GM23338 (cell line): ENCODE results near the gene ZNF474. TPM values are rescaled to one million over a fixed set of nuclear protein-coding genes. Genes with fewer than 3 reads are reported as not detected.

ENCODE experiments used
- ATAC-seq: fragments of 200-7000 bp; cut with Tn5 transposase; 3 replicates; pipeline ENCODE4 v1.9.1; 2020
- DNase-seq: peaks from one replicate; pipeline ENCODE4 v3.0.0-alpha.2; 2015; ENCODE audit warnings: low spot score
- H2AFZ ChIP-seq: fragments of 200-600 bp; sonication (generic); 2 replicates; pipeline ENCODE4 v1.8.0; 2016; ENCODE audit warnings: antibody characterized with exemption, mild to moderate bottlenecking, moderate library complexity
- H3F3A ChIP-seq: fragments of 200-600 bp; sonication (generic); replicated peaks from 2 replicates; pipeline ENCODE4 v1.8.0; 2017; ENCODE audit warnings: antibody characterized with exemption, mixed run types, low read depth
- H3K27ac ChIP-seq: fragments of 200-600 bp; sonication (generic); 2 replicates; pipeline ENCODE4 v1.6.1; 2016; ENCODE audit warnings: low read depth
- H3K27me3 ChIP-seq: fragments of 200-600 bp; sonication (generic); 2 replicates; pipeline ENCODE4 v1.8.0; 2016; ENCODE audit warnings: mild to moderate bottlenecking, mixed run types, moderate library complexity; ENCODE audit not compliant: insufficient read depth
- H3K36me3 ChIP-seq: fragments of 200-600 bp; sonication (generic); 2 replicates; pipeline ENCODE4 v1.8.0; 2016; ENCODE audit warnings: mild to moderate bottlenecking; ENCODE audit not compliant: insufficient read depth
- H3K4me1 ChIP-seq: fragments of 200-600 bp; sonication (generic); 2 replicates; pipeline ENCODE4 v1.8.0; 2016; ENCODE audit warnings: mild to moderate bottlenecking, moderate library complexity; ENCODE audit not compliant: insufficient read depth
- H3K4me2 ChIP-seq: fragments of 200-600 bp; sonication (generic); 2 replicates; pipeline ENCODE4 v1.7.1; 2017; ENCODE audit warnings: mixed run types
- H3K4me3 ChIP-seq: fragments of 200-600 bp; sonication (generic); 2 replicates; pipeline ENCODE4 v1.6.1; 2016; ENCODE audit warnings: mixed run types
- H3K79me2 ChIP-seq: fragments of 200-600 bp; sonication (generic); replicated peaks from 2 replicates; pipeline ENCODE4 v1.8.0; 2017; ENCODE audit warnings: mild to moderate bottlenecking; ENCODE audit not compliant: insufficient read depth
- H3K9me2 ChIP-seq: fragments of 200-600 bp; sonication (generic); 2 replicates; pipeline ENCODE4 v1.8.0; 2017; ENCODE audit not compliant: insufficient read depth
- H4K20me1 ChIP-seq: fragments of 200-600 bp; sonication (generic); replicated peaks from 2 replicates; pipeline ENCODE4 v1.8.0; 2017; ENCODE audit warnings: mild to moderate bottlenecking; ENCODE audit not compliant: insufficient read depth
- H3K27ac Mint-ChIP-seq: 2 replicates; pipeline ENCODE4 v1.8.0; 2020; ENCODE audit warnings: inconsistent platforms, mild to moderate bottlenecking, moderate library complexity, mixed read lengths
- H3K27me3 Mint-ChIP-seq: 3 replicates; pipeline ENCODE4 v1.8.0; 2022; ENCODE audit warnings: low read depth, mild to moderate bottlenecking, moderate library complexity, mixed read lengths, inconsistent platforms; ENCODE audit not compliant: insufficient read depth, poor library complexity
- H3K36me3 Mint-ChIP-seq: 3 replicates; pipeline ENCODE4 v1.8.0; 2021; ENCODE audit warnings: low read depth, mild to moderate bottlenecking, inconsistent platforms, moderate library complexity, mixed read lengths
- H3K4me1 Mint-ChIP-seq: 3 replicates; pipeline ENCODE4 v1.8.0; 2020; ENCODE audit warnings: mild to moderate bottlenecking, inconsistent platforms, mixed read lengths
- H3K4me3 Mint-ChIP-seq: 3 replicates; pipeline ENCODE4 v1.8.0; 2021; ENCODE audit warnings: moderate library complexity, mild to moderate bottlenecking, inconsistent platforms, mixed read lengths
- H3K9me3 Mint-ChIP-seq: 3 replicates; pipeline ENCODE4 v1.8.0; 2020; ENCODE audit warnings: moderate library complexity, mild to moderate bottlenecking, inconsistent platforms, mixed read lengths
- CREB1 ChIP-seq: fragments of 250-450 bp; sonication (Bioruptor Pico); IDR thresholded peaks from 2 replicates; pipeline ENCODE4 v1.5.0; 2020; ENCODE audit warnings: low read depth, mild to moderate bottlenecking, moderate library complexity
- CTCF ChIP-seq, 2 experiments: fragments of 200-600 bp in 1 of 2; sonication (generic) in 1 of 2; conservative IDR thresholded peaks; 2 replicates each; pipeline versions ENCODE4 v1.5.1 to v1.6.1; 2016 to 2017; ENCODE audit warnings: antibody characterized with exemption in 2 of 2, low read depth in 2 of 2, mild to moderate bottlenecking in 2 of 2, moderate library complexity in 1 of 2
- EZH2 ChIP-seq: fragments of 200-600 bp; sonication (generic); IDR thresholded peaks from one replicate; pipeline ENCODE4 v1.8.0; 2017; ENCODE audit warnings: antibody characterized with exemption, mild to moderate bottlenecking, low read depth; ENCODE audit not compliant: unreplicated experiment
- EZH2phosphoT487 ChIP-seq: fragments of 200-600 bp; sonication (generic); IDR thresholded peaks from one replicate; pipeline ENCODE4 v1.8.1; 2018; ENCODE audit warnings: antibody characterized with exemption; ENCODE audit not compliant: unreplicated experiment
- NANOG ChIP-seq: IDR thresholded peaks from 2 replicates; pipeline ENCODE4 v1.6.1; 2016; ENCODE audit warnings: antibody characterized with exemption, borderline replicate concordance
- REST ChIP-seq: IDR thresholded peaks from one replicate; pipeline ENCODE4 v1.6.1; 2018; ENCODE audit warnings: antibody characterized with exemption; ENCODE audit not compliant: unreplicated experiment
- ZNF331 ChIP-seq: fragments of 250-450 bp; sonication (Bioruptor Pico); IDR thresholded peaks from 2 replicates; pipeline ENCODE4 v1.5.0; 2020; ENCODE audit warnings: low read depth, mild to moderate bottlenecking, moderate library complexity
- ZNF462 ChIP-seq: fragments of 250-450 bp; sonication (Bioruptor Pico); IDR thresholded peaks from 2 replicates; pipeline ENCODE4 v1.5.0; 2020; ENCODE audit warnings: mild to moderate bottlenecking, moderate library complexity
- polyA plus RNA-seq: library from polyadenylated mRNA; unstranded; fragments of >200 nt; fragmentation: Nextera tagmentation; extraction: Ambion mirVana; gene quantifications from 2 replicates; pipeline ENCODE4 v1.2.1, GENCODE V29; 2016
- total RNA-seq: library from RNA; depleted of rRNA; stranded (reverse); fragments of >200 nt; shearing (Covaris generic); gene quantifications from 2 replicates; pipeline ENCODE4 v1.2.3, GENCODE V29; 2014

ZNF474 gene
- total and polyA plus RNA-seq, 2 experiments from 2014 or later = 0.59 TPM; not detected in 1

GRCh38 chr5:122162100-122162638 is 32.8 kb downstream of the ZNF474 start (continued):
- TF ChIP-seq ZNF462 (CRISPR knock-in tag) (no peak), CTCF (conservative IDR thresholded peaks at IDR 0.05; ENCODE audit: low read depth in 2 of 2) (no peak), ZNF331 (CRISPR knock-in tag) (no peak)

- Histone ChIP-seq H2AFZ (peak overlapping the region; percentile 18; the same call in 1 of the 2 replicates), H3K79me2 (no peaks in the 10 kb centered on the region)
- TF ChIP-seq REST (no peak), EZH2 (no peak), NANOG (no peak), CREB1 (CRISPR knock-in tag) (no peak), EZH2phosphoT487 (no peak), ZNF331 (CRISPR knock-in tag) (no peak), CTCF (conservative IDR thresholded peaks at IDR 0.05; ENCODE audit: low read depth in 2 of 2) (no peak)
Observed at GRCh38 chr5:122163121-122164069, 34.0 kb downstream of the ZNF474 start.

More at GRCh38 chr5:122163121-122164069, 34.0 kb downstream of the ZNF474 start:
- H3K9me2 ChIP-seq = no peaks in the 10 kb centered on the region
- peak; percentile 53 for ATAC-seq
- no peak overlapping the region for H3K4me3 ChIP-seq
- H3K4me2 ChIP-seq = no peak overlapping the region
- Mint-ChIP-seq H3K36me3 (no peaks in the 10 kb centered on the region), H3K27ac (peak overlapping the region; percentile 54; the same call in 1 of the 2 replicates), H3K4me3 (no peak overlapping the region), H3K9me3 (no peaks in the 10 kb centered on the region), H3K4me1 (peaks cover 15% of the 10 kb centered on the region), H3K27me3 (peaks cover 2% of the 10 kb centered on the region)
- H3K36me3 ChIP-seq = no peaks in the 10 kb centered on the region
- H3F3A ChIP-seq = no peaks in the 10 kb centered on the region
- H3K27ac ChIP-seq = no peak overlapping the region
- H3K4me1 ChIP-seq = 0 out of 2 replicates have a peak, but pooled peaks cover 6% of the 10 kb centered on the region
- no peaks in the 10 kb centered on the region for H3K27me3 ChIP-seq
- DNase-seq = no peak
- no peaks in the 10 kb centered on the region for H4K20me1 ChIP-seq
